ENCODE data around the gene FSIP1. TPM values are rescaled to one million over a fixed set of nuclear protein-coding genes. Genes with fewer than 3 reads are reported as not detected.

Gene FSIP1
- total and polyA plus RNA-seq, 7 donors = 0.04 to 2.4 (median 0.63) TPM; not detected in 1

DNA sequence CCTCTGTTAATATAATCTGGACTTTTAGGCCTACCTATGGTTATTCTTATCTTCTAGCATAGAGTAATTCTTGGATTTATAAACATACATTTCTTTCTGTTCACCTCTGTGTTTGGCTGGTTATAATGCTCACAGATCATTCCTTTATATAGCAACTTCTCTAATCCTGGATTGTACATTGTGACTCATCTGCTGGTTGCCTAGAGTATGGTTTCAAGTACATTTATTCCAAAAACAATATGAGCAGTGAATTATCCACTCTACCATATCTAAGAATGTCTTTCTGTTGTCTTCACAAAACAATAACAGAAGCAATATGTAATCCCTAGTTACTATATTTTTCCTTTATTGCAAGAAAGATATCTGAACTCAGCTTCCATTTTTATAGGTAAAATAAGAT, 35.3 kb downstream of the FSIP1 start:
- H3K27ac ChIP-seq = no peak overlapping the region
- intact Hi-C loops (cut with DNase I) = loop anchor here in 1 of 2 donors (5.0 kb wide), 1 partner anchor 50 kb away; no protein-coding TSS in a partner anchor
- ATAC-seq = peak in 3 of 4 donors; percentile 40 to 57 (median 49)

DNA sequence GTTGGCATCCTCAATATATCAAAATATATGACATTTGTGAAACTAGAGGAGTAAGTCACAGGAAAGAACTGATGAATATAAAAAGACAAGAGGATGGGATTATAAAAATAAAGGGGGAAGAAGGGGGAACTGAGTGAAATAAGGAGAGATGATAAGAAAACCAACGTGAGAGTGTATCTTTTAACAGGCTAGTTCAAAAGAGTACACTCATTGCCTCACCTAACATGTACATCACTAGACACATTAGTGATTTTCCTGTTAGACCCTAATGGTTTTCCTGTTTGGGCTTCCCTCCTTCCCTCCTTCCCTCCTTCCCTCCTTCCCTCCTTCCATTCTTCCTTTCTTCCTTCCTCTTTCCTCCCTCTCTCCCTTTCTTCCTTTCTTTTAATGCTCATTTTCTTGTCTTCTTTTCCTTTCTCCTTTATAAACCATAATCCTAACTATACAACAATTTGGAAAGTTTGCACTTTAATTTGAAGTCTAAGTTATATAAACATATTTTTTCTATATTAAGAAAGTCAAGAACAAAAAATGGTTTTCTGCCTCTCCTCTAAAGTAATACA, 35.8 kb downstream of the FSIP1 start:
- no peaks in the 10 kb centered on the region for H3K36me3 ChIP-seq (ENCODE audit: insufficient read depth in 1 of 2, low read depth in 1 of 2)
- no peaks in the 10 kb centered on the region for H3K4me1 ChIP-seq
- ATAC-seq = no peak
- WGBS, 3 donors = 70 to 90% (median 76%) methylated on average over 1 of the region's 1 CpG
- no peak overlapping the region for H3K4me3 ChIP-seq
- intact Hi-C loops (cut with DNase I) = loop anchor here in 1 of 2 donors (5.0 kb wide), 1 partner anchor 49 kb away; no protein-coding TSS in a partner anchor
- no peak overlapping the region for H3K27ac ChIP-seq
- TF ChIP-seq, protein P1, sequence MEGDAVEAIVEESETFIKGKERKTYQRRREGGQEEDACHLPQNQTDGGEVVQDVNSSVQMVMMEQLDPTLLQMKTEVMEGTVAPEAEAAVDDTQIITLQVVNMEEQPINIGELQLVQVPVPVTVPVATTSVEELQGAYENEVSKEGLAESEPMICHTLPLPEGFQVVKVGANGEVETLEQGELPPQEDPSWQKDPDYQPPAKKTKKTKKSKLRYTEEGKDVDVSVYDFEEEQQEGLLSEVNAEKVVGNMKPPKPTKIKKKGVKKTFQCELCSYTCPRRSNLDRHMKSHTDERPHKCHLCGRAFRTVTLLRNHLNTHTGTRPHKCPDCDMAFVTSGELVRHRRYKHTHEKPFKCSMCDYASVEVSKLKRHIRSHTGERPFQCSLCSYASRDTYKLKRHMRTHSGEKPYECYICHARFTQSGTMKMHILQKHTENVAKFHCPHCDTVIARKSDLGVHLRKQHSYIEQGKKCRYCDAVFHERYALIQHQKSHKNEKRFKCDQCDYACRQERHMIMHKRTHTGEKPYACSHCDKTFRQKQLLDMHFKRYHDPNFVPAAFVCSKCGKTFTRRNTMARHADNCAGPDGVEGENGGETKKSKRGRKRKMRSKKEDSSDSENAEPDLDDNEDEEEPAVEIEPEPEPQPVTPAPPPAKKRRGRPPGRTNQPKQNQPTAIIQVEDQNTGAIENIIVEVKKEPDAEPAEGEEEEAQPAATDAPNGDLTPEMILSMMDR (IDR thresholded peaks at IDR 0.05) = no peak
- H3K9me3 ChIP-seq = no peaks in the 10 kb centered on the region
- no peak for DNase-seq
- no peaks in the 10 kb centered on the region for H3K27me3 ChIP-seq (ENCODE audit: insufficient read depth in 3 of 3, low read length in 2 of 3)

More for the DNA sequence above, 35.3 kb downstream of the FSIP1 start:
- no peaks in the 10 kb centered on the region for H3K36me3 ChIP-seq (ENCODE audit: insufficient read depth in 1 of 2, low read depth in 1 of 2)
- H3K4me1 ChIP-seq = no peaks in the 10 kb centered on the region
- H3K9me3 ChIP-seq = no peaks in the 10 kb centered on the region
- H3K27me3 ChIP-seq (ENCODE audit: insufficient read depth in 3 of 3, low read length in 2 of 3) = no peaks in the 10 kb centered on the region
- TF ChIP-seq, protein P1 (IDR thresholded peaks at IDR 0.05) = no peak
- no peak for DNase-seq
- H3K4me3 ChIP-seq = no peak overlapping the region

DNA sequence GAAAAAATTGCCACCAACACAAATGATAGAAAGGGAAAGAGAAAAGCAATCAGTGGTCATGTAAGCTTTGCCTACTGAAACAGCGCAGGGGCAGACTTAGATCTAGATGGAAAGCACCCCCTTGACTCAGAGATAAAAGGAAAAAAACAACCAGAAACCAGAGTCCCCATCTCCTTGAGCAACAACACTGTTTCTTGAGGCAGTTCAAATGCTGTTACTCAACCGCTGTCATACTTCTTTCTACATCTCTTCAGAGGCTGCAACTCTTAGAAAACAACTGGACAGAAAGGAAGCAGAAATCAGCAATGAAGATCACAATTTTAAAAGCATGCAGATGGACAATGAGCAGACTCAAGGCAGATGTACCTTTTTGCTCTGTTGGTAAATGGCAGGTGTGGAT, 36.5 kb downstream of the FSIP1 start:
- DNase-seq = no peak
- no peak for ATAC-seq
- TF ChIP-seq, protein P1 (IDR thresholded peaks at IDR 0.05) = no peak
- H3K27me3 ChIP-seq (ENCODE audit: insufficient read depth in 3 of 3, low read length in 2 of 3) = no peaks in the 10 kb centered on the region
- WGBS, 3 donors = 90 to 94% (median 92%) methylated on average over 2 of the region's 2 CpGs
- no peaks in the 10 kb centered on the region for H3K9me3 ChIP-seq
- no peak overlapping the region for H3K4me3 ChIP-seq
- no peaks in the 10 kb centered on the region for H3K4me1 ChIP-seq
- no peak overlapping the region for H3K27ac ChIP-seq
- no peaks in the 10 kb centered on the region for H3K36me3 ChIP-seq (ENCODE audit: insufficient read depth in 1 of 2, low read depth in 1 of 2)
- intact Hi-C loops (cut with DNase I) = loop anchor here in 1 of 2 donors (5.0 kb wide), 1 partner anchor 49 kb away; no protein-coding TSS in a partner anchor

DNA sequence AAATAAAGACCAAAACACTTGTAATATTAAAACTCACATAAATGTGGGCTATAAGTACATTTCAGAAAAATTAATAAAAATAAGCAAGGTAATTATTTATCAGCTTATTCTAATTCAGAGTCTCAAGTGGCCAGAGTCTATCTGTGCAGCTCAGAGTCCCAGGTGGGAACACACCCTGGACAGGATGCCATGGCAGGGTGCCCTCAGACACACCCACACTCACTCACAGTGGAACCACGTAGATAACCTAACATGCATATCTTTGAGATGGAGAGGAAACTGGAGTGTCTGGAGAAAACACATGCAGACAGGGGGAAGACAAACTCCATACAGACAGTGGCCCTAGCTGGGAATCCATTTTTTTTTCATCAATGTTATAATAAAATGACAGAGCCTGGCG, 37.2 kb downstream of the FSIP1 start:
- H3K4me3 ChIP-seq = no peak overlapping the region
- DNase-seq (no peak), ATAC-seq (no peak)
- H3K4me1 ChIP-seq = no peaks in the 10 kb centered on the region
- 29 to 75% (median 54%) methylated on average over 2 of the region's 2 CpGs for WGBS, 3 donors
- H3K27me3 ChIP-seq (ENCODE audit: insufficient read depth in 3 of 3, low read length in 2 of 3) = no peaks in the 10 kb centered on the region
- no peaks in the 10 kb centered on the region for H3K9me3 ChIP-seq
- H3K36me3 ChIP-seq (ENCODE audit: insufficient read depth in 1 of 2, low read depth in 1 of 2) = no peaks in the 10 kb centered on the region
- H3K27ac ChIP-seq = no peak overlapping the region
- TF ChIP-seq, protein P1 (IDR thresholded peaks at IDR 0.05) = no peak
- intact Hi-C loops (cut with DNase I) = loop anchor here in 1 of 2 donors (5.0 kb wide), 1 partner anchor 48 kb away; no protein-coding TSS in a partner anchor

Data from psoas muscle (tissue), 8 donors.